Measurements from ENCODE around the gene TBXAS1. TPM values are rescaled to one million over a fixed set of nuclear protein-coding genes. Genes with fewer than 3 reads are reported as not detected.

The TBXAS1 gene
- total RNA-seq, 2 experiments from 2014 or later, result 0.86 TPM; not detected in 1

DNA sequence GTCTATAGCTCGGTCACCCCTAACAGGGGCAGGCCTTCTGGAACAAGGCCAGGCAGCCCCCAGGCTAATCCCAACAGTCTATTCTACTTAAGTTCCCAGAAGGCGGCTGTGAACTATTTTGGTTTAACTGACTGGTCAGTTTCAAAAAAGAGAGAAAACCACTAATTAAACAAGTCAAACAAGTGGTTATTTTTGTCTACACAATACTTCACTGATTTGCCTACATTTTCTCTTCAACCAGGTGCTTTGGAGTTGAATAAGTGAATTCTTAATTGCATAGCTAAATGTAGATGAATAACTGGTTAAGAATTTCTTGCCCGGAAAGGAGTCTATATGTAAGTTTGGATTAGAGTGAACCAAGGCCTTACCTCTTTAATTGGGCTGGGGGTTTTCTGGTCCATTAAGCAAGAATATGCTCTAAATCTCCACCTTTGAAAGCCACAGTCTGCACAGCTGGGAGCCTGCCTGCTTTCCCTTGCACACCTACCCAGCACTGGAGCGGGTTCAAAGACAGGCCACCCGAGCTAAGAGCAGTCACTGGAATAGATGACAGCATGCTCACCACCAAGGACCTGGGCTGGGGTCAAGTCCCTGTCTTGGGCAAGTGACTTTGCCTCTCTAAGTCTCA, 70.4 kb downstream of the TBXAS1 start:
- no peak for DNase-seq (ENCODE audit: low spot score)
- POLR2A ChIA-PET, result interaction anchor here (0.5 to 1.5 kb wide), 4 partner anchors 15 to 48 kb away, joined by 3 to 8 read pairs (median 4); no protein-coding TSS in a partner anchor
- Histone ChIP-seq H3K36me3 (ENCODE audit: insufficient read depth, low read length) (no peaks in the 10 kb centered on the region; the same call in 1 of the 2 replicates), H3K4me2 (ENCODE audit: low read length) (peak overlapping the region; percentile 44), H3K79me2 (ENCODE audit: insufficient read depth, low read depth, low read length) (no peaks in the 10 kb centered on the region), H2AFZ (ENCODE audit: low read length) (peak overlapping the region; percentile 22; the same call in 1 of the 2 replicates), H3K27ac (ENCODE audit: low read depth, low read length, poor library complexity, severe bottlenecking) (no peak overlapping the region), H3K9me3 (ENCODE audit: low read length) (peaks cover 17% of the 10 kb centered on the region; the same call in 1 of the 2 replicates), H3K9me2 (ENCODE audit: insufficient read depth, low read length) (no peaks in the 10 kb centered on the region), H4K20me1 (ENCODE audit: insufficient read depth, low read length) (no peaks in the 10 kb centered on the region), H3K4me3 (ENCODE audit: low read depth, low read length, poor library complexity, severe bottlenecking) (no peak overlapping the region), H3K4me1 (ENCODE audit: insufficient read depth, low read length, poor library complexity, severe bottlenecking) (peaks cover 44% of the 10 kb centered on the region)
- CTCF ChIA-PET (ENCODE audit: unreplicated experiment), result no interaction called here
- TF ChIP-seq, protein P1, sequence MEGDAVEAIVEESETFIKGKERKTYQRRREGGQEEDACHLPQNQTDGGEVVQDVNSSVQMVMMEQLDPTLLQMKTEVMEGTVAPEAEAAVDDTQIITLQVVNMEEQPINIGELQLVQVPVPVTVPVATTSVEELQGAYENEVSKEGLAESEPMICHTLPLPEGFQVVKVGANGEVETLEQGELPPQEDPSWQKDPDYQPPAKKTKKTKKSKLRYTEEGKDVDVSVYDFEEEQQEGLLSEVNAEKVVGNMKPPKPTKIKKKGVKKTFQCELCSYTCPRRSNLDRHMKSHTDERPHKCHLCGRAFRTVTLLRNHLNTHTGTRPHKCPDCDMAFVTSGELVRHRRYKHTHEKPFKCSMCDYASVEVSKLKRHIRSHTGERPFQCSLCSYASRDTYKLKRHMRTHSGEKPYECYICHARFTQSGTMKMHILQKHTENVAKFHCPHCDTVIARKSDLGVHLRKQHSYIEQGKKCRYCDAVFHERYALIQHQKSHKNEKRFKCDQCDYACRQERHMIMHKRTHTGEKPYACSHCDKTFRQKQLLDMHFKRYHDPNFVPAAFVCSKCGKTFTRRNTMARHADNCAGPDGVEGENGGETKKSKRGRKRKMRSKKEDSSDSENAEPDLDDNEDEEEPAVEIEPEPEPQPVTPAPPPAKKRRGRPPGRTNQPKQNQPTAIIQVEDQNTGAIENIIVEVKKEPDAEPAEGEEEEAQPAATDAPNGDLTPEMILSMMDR (conservative IDR thresholded peaks at IDR 0.05; ENCODE audit: low read length), result no peak
- no peak for TF ChIP-seq EZH2phosphoT487 (IDR thresholded peaks at IDR 0.05; ENCODE audit: borderline replicate concordance, low read depth, low read length)
- intact Hi-C loops (cut with micrococcal nuclease; ENCODE audit: unreplicated experiment), result no loop called here
- BruUV-seq (replicated peaks), result no TSS peak

DNA sequence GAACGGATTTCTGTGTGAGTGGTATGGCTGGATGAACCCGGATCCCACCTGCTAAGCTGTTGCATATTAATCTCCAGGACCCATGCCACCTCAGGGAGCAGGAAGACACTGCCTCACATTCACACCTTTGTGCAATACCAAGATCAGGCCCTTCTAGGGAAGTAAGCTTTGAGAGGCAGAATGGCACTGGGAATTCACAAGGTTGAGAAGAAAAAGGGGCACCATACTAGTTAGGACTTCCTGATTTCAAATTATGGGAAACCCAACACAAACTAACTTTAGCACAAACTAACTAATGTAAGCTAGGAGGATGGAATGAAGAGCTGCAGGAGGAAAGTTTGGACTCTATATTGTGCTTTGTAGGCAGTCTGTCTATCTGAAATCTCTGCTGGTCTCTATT, 71.3 kb downstream of the TBXAS1 start:
- DNase-seq (ENCODE audit: low spot score), result no peak
- BruUV-seq (replicated peaks), result no TSS peak
- no peaks in the 10 kb centered on the region for H4K20me1 ChIP-seq (ENCODE audit: insufficient read depth, low read length)
- no peak overlapping the region for H3K4me2 ChIP-seq (ENCODE audit: low read length)
- H3K9me3 ChIP-seq (ENCODE audit: low read length), result peaks cover 17% of the 10 kb centered on the region; the same call in 1 of the 2 replicates
- no peak overlapping the region for H3K4me3 ChIP-seq (ENCODE audit: low read depth, low read length, poor library complexity, severe bottlenecking)
- ChIA-PET POLR2A (interaction anchor here (0.7 to 3.0 kb wide), 2 partner anchors 16 to 117 kb away, joined by 3 to 22 read pairs; no protein-coding TSS in a partner anchor), CTCF (ENCODE audit: unreplicated experiment) (no interaction called here)
- no peak overlapping the region for H2AFZ ChIP-seq (ENCODE audit: low read length)
- intact Hi-C loops (cut with micrococcal nuclease; ENCODE audit: unreplicated experiment), result no loop called here
- no peak for TF ChIP-seq EZH2phosphoT487 (IDR thresholded peaks at IDR 0.05; ENCODE audit: borderline replicate concordance, low read depth, low read length)
- TF ChIP-seq, protein P1 (conservative IDR thresholded peaks at IDR 0.05; ENCODE audit: low read length), result no peak
- peaks cover 37% of the 10 kb centered on the region for H3K4me1 ChIP-seq (ENCODE audit: insufficient read depth, low read length, poor library complexity, severe bottlenecking)
- no peaks in the 10 kb centered on the region; the same call in 1 of the 2 replicates for H3K36me3 ChIP-seq (ENCODE audit: insufficient read depth, low read length)
- no peaks in the 10 kb centered on the region for H3K79me2 ChIP-seq (ENCODE audit: insufficient read depth, low read depth, low read length)
- H3K9me2 ChIP-seq (ENCODE audit: insufficient read depth, low read length), result no peaks in the 10 kb centered on the region
- no peak overlapping the region for H3K27ac ChIP-seq (ENCODE audit: low read depth, low read length, poor library complexity, severe bottlenecking)
